HL-60 (cell line): ENCODE data around the gene LRIT2.
A peak's percentile ranks its signal among the peaks of the same experiment; 100 is the strongest.

Experiments used
- DNase-seq, 2 experiments: peaks; one replicate each; pipeline ENCODE4 v3.0.0-alpha.2; 2010 to 2020; ENCODE audit warnings: low read depth in 1 of 2, low spot score in 1 of 2
- H3K27ac ChIP-seq: fragments of 250-450 bp; sonication (Bioruptor Pico); replicated peaks from 2 replicates; pipeline ENCODE4 v1.5.1; 2020; ENCODE audit warnings: mild to moderate bottlenecking, moderate library complexity
- H3K27me3 ChIP-seq: fragments of 250-450 bp; sonication (Bioruptor Pico); 2 replicates; pipeline ENCODE4 v1.5.1; 2021; ENCODE audit warnings: mild to moderate bottlenecking, moderate library complexity; ENCODE audit not compliant: insufficient read depth, poor library complexity, severe bottlenecking
- H3K4me3 ChIP-seq: replicated peaks from 2 replicates; pipeline ENCODE4 v1.5.1; 2011; ENCODE audit warnings: mild to moderate bottlenecking, control low read depth, low read length; ENCODE audit not compliant: insufficient read depth
- CTCF ChIP-seq: IDR thresholded peaks from one replicate; pipeline ENCODE4 v1.5.1; 2011; ENCODE audit warnings: low read length, control low read depth, inconsistent platforms; ENCODE audit not compliant: insufficient read depth
- GABPA ChIP-seq: IDR thresholded peaks from 2 replicates; pipeline ENCODE4 v1.6.1; 2012; ENCODE audit warnings: low read depth
- POLR2AphosphoS5 ChIP-seq: IDR thresholded peaks from 2 replicates; pipeline ENCODE4 v1.6.1; 2012; ENCODE audit warnings: low read depth
- SPI1 ChIP-seq: IDR thresholded peaks from 2 replicates; pipeline ENCODE4 v1.6.1; 2012; ENCODE audit warnings: low read depth, mild to moderate bottlenecking, borderline replicate concordance
- TF ChIP-seq, protein P1 (sequence below): IDR thresholded peaks from 2 replicates; pipeline ENCODE4 v1.6.1; 2012; ENCODE audit warnings: low read depth; ENCODE audit not compliant: insufficient replicate concordance

Gene LRIT2

GRCh38 chr10:84205853-84206525 lies 19.4 kb downstream of the LRIT2 start:
- H3K27me3 ChIP-seq = peaks cover 2% of the 10 kb centered on the region
- no peak overlapping the region for H3K27ac ChIP-seq
- no peak for DNase-seq
- TF ChIP-seq POLR2AphosphoS5 (no peak), SPI1 (no peak), GABPA (no peak), CTCF (no peak)
- TF ChIP-seq, protein P1, sequence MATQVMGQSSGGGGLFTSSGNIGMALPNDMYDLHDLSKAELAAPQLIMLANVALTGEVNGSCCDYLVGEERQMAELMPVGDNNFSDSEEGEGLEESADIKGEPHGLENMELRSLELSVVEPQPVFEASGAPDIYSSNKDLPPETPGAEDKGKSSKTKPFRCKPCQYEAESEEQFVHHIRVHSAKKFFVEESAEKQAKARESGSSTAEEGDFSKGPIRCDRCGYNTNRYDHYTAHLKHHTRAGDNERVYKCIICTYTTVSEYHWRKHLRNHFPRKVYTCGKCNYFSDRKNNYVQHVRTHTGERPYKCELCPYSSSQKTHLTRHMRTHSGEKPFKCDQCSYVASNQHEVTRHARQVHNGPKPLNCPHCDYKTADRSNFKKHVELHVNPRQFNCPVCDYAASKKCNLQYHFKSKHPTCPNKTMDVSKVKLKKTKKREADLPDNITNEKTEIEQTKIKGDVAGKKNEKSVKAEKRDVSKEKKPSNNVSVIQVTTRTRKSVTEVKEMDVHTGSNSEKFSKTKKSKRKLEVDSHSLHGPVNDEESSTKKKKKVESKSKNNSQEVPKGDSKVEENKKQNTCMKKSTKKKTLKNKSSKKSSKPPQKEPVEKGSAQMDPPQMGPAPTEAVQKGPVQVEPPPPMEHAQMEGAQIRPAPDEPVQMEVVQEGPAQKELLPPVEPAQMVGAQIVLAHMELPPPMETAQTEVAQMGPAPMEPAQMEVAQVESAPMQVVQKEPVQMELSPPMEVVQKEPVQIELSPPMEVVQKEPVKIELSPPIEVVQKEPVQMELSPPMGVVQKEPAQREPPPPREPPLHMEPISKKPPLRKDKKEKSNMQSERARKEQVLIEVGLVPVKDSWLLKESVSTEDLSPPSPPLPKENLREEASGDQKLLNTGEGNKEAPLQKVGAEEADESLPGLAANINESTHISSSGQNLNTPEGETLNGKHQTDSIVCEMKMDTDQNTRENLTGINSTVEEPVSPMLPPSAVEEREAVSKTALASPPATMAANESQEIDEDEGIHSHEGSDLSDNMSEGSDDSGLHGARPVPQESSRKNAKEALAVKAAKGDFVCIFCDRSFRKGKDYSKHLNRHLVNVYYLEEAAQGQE = no peak
- no peak overlapping the region for H3K4me3 ChIP-seq

DNA sequence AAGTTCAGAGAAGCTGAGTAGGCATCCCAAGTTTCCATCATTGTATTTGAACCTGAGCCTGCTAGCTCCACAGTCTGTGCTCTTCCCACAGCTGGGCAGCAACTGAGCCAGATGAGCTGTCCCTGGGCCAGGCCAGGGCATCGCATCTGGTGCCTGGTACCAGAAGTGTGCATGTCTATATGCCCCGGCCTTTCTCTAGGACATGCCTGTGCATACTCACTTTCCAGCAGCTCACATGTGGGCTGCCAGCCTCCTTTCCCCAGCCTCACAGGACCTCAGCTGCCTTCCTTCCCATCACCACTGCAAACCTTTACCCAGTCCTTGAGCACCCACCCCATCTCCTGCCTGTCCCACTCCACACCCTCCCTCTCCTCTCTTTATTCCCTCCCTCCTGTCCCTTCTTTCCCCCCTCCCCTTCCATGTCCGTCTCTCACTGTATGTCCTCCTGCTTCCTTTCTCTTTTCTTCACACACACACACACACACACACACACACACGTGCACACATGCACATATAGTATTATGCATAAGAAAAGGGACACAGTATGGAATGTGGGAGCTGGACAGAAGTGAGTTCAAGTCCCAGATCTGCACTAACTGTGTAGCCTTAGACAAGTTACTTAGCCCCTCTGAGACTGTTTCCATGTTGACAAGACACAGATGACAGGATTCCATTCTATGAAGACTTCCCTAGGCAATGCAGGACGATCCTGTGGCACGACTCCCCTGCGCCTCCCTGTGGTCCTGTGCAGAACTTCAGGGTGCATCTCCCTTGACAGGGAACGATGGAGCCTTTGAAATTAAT lies 20.1 kb downstream of the LRIT2 start:
- H3K27me3 ChIP-seq = peaks cover 2% of the 10 kb centered on the region
- TF ChIP-seq SPI1 (0 out of 2 replicates have a peak, but pooled peaks have one; percentile 1), POLR2AphosphoS5 (no peak), CTCF (peak; percentile 91)
- peak; percentile 31 to 70 for DNase-seq
- no peak overlapping the region for H3K27ac ChIP-seq
- no peak overlapping the region for H3K4me3 ChIP-seq

DNA sequence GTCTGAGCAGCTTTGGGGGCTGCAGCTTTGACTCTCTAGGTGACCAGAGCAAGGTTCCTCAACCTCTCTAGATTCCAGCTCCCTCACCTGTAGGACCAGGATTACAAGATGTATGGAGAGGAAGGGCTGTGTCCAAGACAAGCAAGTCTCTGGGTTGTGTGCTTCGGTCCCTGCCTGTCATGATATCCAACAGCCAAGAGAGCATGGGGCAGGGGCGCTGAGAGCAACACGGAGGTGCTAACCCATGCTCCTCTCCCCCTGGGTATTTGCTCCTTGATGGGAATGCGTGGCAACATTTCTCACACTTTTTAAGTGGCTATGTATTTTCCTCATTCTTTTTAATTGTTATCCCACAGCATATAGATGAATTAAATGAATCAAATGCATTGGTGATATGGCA lies 20.7 kb downstream of the LRIT2 start:
- Histone ChIP-seq H3K4me3 (no peak overlapping the region), H3K27me3 (peaks cover under 1% of the 10 kb centered on the region), H3K27ac (no peak overlapping the region)
- DNase-seq = no peak
- TF ChIP-seq, protein P1 = no peak
- TF ChIP-seq SPI1 (no peak), POLR2AphosphoS5 (no peak), GABPA (no peak), CTCF (no peak)
